ENCODE data around the gene CTDSPL.
A peak's percentile ranks its signal among the peaks of the same experiment; 100 is the strongest.

The CTDSPL gene

DNA sequence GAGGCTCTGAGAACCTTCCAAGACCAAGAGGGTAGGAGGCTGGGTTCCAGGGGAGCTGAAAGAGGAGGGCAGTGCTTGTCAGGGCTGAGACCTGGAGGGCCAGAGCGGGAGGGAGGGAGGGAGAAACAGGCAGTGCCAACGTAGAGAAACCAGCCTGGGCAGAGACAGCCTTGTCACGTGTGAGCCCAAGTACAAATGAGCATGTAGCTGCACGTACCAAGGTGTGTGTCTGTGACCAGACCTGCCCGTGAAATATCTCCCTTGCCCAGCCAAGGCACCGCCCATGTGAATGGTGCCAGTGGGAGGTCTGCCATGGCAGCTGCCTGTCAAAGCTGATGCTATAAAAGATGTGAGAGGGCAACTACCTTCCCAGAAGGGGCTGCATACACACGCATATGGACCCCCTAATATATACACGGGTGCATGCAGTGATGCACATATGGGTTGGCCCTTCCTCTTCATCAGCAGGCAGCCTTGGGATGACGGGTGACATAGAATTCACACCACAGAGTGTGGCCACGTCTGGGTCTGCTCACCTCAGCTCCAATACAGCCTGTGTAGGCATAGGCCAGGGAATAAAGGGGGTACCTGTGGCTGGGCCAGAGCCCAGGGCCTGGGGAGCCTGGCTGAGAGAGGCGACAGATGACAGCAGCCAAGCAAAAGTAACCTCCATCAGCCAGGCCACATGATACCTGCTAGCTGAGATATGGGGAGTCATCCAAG, 7.8 kb upstream of the CTDSPL start:
- no peak for DNase-seq

DNA sequence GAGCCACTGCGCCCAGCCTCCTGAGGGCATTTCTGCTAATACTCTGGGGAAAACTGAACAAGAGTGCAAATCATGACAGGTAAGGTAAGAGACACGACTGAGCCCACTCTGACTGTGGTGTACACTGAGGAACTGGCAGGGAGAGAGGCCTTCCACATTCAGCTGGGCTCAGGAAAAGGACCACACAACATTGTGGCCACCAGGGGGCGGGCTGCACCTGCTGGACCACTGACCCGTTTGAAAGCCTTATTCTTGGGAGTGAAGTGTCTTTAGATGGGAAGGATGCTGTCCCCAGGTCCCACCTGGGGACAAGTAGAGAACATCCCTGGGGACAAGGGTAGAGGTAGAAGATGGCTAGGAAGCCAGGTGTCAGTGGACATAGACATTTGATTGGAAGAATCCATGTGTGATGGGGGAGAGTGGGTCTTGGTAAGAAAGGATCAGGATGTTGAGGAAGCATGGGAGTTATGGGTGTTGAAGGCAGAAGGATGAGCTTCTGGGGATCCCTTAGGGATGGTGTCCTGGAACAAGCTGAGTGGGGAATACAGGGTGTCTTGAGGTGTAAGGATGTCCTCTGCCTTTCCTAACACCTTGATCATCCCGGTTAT, 6.2 kb upstream of the CTDSPL start:
- peak; percentile 92 for DNase-seq

DNA sequence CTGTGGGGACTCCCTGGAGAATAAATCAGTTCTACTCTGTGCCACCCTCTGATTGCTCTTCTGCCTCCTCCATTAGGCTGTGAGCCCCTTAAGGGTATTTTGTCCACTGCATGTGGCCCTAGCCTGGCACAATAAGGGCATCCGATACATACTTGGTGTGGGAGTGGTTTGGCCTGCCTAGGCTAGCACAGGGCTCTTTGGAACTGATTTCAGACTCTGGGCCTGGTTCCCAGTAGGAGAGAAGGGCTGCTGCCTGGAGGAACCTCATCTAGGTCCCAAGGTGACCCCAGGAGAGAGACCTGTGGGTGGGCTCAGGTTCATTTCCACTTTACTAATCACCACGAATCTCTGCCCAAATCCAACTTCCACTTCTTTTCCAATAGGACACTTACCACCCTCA, 5.3 kb upstream of the CTDSPL start:
- DNase-seq, result no peak

DNA sequence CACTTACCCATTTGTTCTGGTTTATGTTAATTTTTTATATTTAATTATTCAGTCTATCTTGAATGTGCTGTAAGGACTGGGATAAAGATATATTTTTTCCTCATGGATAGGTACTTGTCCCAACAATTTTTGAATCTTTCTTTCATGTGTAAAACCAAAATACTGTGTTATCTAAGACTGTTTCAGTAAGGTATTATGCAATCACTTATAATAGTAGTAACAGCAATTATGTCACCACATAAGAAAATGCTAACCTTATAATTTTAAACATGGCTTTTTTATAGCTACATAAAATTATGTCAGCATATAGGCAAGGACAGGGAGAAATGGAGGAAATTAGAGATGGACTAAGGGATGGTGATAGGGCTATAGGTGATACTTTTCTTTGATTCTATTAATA, 2.9 kb upstream of the CTDSPL start:
- DNase-seq, result no peak

DNA sequence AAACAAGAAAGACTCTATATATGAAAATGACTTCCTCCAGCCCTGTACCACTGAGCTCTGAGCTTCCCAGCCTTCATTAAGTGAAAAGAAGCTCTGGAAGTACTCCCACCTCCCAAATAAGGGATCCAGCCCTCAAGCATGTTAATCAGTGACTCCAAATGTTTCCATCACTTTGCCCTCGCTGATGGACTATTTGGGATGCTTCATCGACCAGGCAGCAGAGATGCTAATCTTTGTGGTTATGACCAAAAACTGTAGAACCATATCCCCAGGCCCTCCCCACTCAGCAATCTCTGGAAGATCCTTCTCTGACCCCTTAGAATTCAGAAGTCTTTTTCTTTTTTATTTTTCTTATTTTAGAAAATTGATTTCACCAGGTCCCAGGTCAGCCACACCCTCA, 2.3 kb upstream of the CTDSPL start:
- no peak for DNase-seq

DNA sequence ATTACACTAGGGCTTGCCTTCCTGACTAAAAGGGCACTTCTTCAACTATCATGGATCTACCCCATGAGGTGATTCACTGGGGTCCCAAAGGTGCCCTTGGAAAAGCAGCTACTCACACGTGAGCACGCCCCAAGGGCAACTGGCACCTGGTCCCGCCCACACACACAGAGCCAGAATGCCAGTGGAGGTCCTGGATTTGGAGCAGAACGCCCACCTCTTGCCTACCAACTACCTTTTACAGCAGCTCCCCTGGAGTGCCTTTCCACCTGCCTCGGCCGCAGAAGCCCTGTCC, 1.8 kb upstream of the CTDSPL start:
- no peak for DNase-seq

DNA sequence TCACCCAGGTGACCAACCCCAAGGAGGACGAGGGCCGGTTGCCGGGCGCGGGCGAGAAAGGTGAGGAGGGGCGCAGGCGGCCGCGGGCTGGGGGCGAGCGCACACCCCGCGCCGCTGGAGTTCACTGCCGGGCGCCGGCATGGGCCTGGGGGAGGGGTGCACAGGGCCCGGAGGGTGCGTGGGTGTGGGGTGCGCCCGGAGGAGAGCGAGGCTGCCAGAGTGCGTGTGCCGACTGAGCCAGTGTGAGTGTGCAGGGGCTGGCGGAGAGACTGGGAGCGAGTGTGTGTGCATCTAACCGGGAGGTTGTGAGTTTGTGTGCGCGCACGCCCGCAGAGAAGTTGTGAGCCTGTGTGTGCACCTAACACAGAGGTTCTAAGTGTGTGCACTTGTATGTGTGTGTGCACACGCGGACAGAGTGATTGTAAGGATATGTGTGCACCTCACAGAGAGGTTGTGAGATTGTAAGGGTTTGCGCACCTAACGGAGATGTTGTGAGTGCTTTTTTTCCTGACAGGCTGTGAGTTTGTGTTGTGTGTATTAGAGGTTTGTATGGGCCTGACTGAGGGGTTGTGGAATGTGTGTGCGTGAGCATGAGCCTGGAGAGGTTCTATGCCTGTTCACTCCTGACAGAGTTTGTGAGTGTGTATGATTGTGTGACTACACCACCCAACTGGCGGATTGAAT, 681 bp downstream of the CTDSPL start:
- peak; percentile 75 for DNase-seq

DNA sequence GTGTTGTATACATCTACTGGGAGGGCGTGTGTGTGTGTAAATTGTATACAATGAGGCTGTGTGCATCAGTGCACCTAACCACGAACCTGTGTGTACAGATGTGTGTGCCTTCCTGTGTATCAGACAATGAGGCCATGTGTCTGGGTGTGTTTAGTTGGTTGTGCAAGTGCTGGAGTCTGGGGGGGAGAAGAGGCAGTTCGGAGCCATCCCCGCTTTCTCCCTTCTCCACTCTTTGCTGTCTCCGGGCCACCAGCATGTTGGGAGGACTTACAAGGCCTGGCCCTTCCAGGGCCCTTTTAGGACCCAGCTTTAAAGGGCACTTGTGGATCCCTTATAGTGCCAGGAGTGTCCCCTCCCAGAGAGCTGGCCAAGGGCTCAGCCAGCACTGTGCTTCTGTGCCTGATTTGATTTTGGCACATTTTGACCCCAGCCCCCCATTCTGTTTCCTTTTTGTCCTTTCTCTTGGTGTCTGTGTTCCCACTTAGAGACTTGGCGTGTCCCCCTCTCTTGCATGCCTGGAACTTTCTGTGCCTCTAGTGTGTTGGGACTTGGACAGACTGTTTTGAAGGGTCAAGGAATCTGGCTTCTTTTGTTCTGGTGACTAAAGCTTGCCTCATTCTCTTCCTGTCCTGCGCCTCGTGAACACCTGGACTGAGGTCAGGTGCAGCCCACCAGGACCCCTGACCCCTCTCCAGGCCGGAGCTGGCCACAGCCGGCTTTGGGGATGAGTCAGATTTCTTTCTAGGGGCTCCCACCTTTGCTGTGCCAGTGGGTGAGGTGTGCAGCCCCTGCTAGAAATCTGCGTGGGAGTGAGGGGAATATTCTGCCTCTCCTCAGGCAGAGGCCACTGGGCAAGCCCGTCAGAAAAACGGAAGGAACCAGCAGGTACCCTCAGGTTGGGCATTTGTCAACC, 1.5 kb downstream of the CTDSPL start:
- no peak for DNase-seq

DNA sequence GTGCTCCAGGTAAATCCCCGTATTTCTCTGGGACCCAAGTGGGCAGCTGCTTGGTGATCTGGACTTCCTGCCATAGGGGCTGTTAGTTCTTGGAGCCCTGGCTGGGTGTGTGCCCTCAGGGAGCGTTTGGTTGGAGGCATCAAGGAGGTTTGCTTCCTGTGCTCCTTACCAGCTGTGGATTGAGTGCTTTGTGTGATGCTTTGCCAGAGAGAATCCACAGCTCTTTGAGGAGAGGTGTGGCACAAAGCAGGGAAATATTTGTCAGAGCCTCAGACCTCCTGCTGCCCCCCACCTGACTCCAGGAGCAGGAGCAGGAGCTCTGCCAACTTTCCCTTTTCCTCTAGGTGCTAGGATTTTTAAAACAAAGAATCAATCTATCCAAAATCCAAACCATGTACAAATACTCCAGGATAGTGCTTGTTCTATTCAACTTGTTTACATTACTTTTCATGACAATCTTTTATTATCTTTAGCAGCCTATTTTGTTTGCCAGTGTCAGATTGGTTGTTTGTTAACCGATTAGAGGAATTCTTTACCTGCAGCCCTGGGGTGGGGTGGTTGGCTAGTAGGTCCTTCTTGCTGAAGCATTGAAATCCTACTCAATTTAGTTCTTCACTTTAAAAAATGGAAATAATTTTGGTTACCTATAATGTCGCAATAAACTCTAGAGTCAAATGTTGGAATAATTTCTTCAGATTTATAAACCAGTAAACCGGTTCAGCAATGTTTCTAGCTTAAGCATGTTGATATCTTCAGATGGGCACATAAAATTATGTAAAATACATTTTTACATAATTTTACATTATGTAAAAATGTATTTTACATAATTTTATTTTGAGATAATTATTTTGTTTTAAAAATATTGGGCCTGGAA, 2.5 kb downstream of the CTDSPL start:
- DNase-seq, result no peak

DNA sequence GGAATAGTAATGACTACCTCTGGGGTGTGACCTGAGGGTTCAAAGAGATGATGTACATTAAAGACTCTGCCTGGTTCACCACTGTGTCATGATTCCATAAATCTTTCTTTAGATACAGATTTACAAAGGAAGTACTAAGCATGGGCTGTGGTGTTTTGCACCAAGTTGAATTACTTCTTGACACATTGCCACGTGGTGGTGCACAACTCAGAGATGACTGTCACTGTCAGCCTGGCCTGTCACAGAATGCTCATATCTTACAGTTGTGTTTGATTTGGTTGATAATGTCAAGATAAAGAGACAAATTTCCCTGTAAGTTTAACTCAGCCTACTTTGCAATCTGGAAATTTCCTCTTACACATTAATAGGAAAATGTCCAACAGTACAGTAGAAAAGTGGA, 3.2 kb downstream of the CTDSPL start:
- no peak for DNase-seq

DNA sequence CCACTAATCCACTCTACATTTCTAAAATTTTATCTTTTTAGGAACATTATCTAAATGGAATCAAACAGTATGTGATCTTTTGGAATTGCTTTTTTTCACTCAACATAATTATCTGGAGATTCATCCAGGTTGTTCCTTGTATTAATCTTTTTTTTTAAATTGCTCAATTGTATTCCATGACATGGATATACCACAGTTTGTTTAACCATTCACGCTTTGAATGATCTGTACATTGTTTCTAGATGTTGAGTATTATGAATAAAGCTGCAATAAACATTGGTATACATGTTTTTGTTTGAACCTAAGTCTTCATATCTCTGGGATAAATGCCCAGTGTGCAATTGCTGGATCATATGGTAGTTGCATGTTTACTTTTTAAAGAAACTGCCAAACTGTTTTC, 5.5 kb downstream of the CTDSPL start:
- no peak for DNase-seq

DNA sequence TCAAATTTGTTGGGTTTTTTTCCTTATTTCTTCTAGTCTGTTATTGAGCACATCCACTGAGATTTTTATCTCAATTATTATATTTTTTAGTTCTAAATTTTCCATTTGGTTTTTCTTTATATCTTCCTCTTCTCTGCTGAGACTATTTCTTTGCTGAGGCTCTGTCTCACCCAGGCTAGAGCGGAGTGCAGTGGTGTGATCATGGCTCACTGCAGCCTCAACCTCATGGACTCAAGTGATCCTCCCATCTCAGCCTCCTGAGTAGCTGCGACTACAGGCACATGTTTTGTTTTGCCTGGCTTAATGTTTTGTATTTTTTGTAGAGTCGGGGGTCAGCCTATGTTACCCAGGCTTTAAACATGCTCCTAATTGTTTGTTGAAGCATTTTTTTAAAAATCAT, 10.2 kb downstream of the CTDSPL start:
- no peak for DNase-seq

DNA sequence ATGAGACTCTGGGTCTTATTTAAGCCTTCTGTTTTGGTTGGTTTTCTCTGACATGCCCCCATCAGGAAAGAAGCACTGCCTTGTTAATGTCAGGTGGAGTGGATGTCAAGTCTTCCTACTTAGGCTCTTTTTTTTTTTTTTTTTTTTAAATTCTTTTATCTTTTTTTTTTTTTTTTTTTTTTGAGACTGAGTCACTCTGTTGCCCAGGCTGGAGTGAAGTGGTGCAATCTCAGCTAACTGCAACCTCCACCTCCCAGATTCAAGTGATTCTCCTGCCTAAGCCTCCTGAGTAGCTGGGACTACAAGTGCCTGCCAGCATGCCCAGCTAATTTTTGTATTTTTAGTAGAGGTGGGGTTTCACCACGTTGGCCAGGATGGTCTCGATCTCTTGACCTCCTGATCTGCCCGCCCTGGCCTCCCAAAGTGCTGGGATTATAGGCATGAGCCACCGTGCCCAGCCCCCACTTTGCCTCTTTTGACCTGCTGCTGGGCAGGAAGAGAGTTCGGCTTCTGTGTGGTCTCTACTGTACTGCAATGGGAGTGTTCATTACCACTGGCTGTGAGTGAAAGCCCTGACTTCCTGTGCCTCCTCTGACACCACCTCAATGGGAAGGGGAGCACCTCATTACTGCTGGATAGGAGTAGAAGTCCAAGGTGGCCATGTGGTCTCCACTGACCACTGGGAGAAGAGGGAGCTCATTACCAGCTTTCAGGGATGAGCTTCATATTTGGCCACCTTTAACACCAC, 10.9 kb downstream of the CTDSPL start:
- DNase-seq, result no peak

DNA sequence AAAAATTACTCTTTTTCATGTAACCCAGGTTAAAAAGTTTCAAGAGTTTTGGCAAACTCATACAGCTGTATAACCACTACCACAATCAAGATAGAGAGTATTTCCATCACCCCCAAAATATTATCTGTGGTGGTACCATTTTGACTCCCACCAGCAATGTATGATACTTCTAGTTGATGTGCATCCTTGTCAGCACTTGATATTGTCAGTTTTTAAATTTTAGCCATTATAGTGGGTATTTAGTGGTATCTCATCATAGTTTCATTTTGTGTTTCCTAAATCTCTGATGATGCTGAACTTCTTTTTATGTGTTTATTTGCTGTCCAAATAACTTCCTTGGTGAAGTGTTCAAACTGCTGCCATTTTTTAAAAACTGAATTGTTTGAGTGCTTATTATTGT, 14.6 kb downstream of the CTDSPL start:
- no peak for DNase-seq

DNA sequence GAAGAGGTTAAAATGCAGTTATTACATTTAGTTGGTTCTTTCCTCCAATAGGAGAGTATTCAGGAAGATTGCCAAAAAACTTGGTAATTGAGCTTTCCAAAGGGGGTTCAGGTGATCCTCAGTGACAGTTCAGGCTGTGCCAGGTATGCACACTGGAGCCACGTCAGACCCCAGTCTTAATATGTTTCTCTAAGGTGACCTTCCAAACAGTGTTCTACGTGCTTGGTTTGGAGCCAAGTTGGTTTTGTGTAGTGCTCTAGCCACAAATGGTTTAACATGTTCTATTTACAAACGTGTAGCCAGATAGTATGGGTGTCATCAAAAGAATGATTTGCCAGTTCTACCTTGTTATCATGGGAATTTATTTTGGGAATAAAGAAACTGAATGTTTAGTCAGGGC, 21.0 kb downstream of the CTDSPL start:
- no peak for DNase-seq

DNA sequence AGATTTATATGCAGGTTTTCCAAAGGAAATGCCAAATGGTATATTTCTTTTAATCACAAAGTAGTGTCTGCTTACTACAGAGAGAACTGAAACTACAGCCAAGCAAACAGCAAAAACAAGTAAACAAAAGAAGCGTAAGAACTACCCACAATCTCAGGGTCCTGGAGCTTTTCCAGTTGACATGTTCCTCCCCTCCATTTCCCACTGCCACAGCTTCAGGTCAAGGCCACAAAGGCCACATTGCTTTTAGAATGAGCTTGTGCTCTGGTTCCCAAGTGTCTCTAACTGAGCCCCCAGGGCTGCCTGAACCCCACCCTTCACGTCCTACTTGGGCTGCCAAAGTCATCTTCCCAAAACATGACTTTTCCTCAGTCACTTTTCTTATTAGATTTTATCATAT, 24.1 kb downstream of the CTDSPL start:
- DNase-seq, result no peak

DNA sequence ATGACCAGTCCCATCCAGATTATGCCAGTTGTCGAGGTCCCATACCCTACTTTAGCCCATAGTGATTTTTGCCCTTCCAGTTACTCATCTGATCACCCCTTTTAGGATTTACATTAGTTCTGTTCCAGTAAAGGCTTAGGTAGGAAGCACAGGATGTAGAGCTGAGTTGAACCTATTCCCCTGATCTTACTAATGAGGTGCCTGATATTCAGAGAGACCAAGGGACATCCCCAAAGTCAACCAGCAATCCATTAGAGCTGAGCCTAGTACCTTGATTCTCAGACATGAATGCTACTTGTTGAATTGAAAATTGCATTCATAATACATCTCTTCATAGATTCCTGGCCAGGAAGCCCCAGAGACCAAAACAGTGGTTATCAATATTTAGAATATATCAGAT, 24.7 kb downstream of the CTDSPL start:
- DNase-seq, result no peak

DNA sequence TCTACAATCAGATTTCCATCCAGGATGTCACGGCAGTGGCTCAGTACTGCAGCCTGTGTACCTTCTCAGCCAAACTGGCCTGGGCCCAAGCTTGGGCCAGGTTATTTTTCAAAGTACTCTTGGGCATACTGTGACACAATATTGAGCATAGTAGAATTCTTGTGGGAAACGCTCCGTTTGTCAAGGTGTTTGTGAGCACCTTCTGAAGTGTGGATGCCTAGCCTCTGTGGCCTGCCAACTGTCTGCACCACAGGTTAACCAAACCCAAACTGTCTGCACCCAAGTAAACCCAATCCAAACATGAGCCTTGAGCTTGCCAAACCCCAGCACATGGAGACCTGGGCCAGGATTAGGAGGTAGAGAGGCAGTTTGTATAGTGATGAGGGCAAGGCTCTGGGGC, 25.4 kb downstream of the CTDSPL start:
- DNase-seq, result no peak

DNA sequence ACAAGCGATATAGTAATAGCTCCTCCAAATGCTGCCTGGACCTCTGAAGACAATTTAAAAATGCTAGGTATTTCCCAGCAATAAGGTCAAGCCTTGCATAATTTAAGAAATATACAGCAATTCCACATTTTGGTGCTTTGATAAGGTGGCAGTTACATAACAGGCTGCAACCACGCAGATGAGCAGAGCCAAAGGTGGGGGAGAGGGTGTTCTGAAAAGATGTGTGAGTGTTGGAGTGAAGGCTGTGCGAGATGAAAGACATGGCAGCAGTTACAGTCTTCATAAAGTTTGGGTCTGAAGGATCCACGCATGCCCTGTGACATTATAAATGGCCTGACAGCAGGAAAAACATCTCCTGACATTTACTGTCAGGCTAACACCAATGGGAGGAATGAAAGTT, 26.1 kb downstream of the CTDSPL start:
- no peak for DNase-seq

DNA sequence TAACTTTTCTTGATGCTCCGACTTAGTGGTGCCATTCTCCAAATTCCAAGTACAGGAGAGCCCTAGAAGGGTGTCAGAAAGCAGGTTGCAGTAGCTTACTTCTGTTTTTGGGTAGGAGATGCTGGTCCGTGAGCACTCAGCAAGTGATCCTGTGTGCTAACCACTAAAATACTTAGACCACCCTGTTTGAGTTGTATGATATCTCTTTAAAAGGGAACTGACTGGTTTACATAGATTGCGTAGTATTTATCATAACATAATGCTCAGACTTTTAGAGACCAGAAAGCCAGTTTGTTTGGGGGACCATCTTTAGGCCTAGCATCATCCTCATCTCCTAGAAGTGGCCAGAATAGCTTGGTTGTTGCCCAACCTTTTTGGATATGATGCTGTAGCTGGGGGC, 26.7 kb downstream of the CTDSPL start:
- no peak for DNase-seq

DNA sequence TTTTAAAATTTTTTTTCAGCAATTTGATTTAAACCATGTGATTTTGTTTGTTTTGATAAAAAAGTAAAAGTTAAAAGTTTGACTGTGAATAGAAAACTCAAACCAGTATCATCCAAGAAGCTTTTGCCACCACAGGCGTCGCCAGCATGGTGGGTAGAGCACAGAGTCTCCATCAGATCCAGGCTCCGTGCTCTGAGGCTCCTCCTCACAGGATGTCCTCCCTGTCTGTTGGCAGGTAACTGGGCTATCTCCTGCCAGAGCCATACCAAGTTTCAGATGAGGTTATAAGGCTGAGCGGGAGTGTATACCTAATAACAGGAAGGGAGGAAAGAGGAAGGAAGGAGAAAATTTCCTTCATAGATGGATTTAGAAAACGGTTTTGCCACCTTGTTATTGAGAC, 28.8 kb downstream of the CTDSPL start:
- no peak for DNase-seq

DNA sequence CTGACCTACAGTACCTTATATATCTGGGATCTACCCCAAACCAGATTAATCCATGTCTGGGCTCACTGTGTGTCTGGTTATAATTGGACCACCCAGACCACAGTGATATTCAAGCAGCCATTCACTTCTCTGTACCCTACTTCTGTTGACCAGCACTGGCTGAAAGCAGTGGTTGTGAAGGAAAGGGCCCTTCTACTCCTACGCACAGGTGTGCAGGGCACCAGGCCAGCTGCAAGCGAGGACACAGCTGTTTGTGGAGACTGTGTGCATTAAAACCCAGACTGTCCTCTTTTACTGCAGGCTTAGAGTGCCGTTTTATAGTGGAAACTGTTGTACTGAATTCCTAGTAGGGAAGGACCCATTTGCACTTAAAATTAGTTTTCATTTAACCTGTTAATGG, 29.5 kb downstream of the CTDSPL start:
- no peak for DNase-seq

Data from activated CD8-positive, alpha-beta memory T cell treated with anti-CD3 and anti-CD28 coated beads for 24 hours (primary cell).